Endothelial cell (in vitro differentiated cells): Measurements from ENCODE around the gene NLGN4Y. TPM values are rescaled to one million over a fixed set of nuclear protein-coding genes. Genes with fewer than 3 reads are reported as not detected.
"Not testable (repeated sequence)": the region's sequence is repeated elsewhere in the genome, so short reads cannot be mapped to it uniquely, and the experiment has no call there.

ENCODE experiments used
- DNase-seq: peaks from one replicate; pipeline ENCODE4 v3.0.0; 2021; ENCODE audit warnings: low spot score
- H3K27ac Mint-ChIP-seq: one replicate; pipeline ENCODE4 v1.8.0; 2021; ENCODE audit warnings: mixed read lengths, inconsistent platforms; ENCODE audit not compliant: unreplicated experiment
- H3K27me3 Mint-ChIP-seq: one replicate; pipeline ENCODE4 v1.8.0; 2021; ENCODE audit warnings: mild to moderate bottlenecking, moderate library complexity, mixed read lengths, inconsistent platforms; ENCODE audit not compliant: unreplicated experiment
- H3K36me3 Mint-ChIP-seq: one replicate; pipeline ENCODE4 v1.8.0; 2021; ENCODE audit warnings: mild to moderate bottlenecking, low read depth, mixed read lengths, inconsistent platforms; ENCODE audit not compliant: unreplicated experiment
- H3K4me1 Mint-ChIP-seq: one replicate; pipeline ENCODE4 v1.8.0; 2021; ENCODE audit warnings: mild to moderate bottlenecking, mixed read lengths, inconsistent platforms; ENCODE audit not compliant: unreplicated experiment
- H3K4me3 Mint-ChIP-seq: one replicate; pipeline ENCODE4 v1.8.0; 2021; ENCODE audit warnings: mild to moderate bottlenecking, mixed read lengths, inconsistent platforms; ENCODE audit not compliant: unreplicated experiment
- H3K9me3 Mint-ChIP-seq: one replicate; pipeline ENCODE4 v1.8.0; 2021; ENCODE audit warnings: mixed read lengths, inconsistent platforms; ENCODE audit not compliant: unreplicated experiment
- CTCF ChIP-seq: fragments of 200-600 bp; sonication (generic); IDR thresholded peaks from one replicate; pipeline ENCODE4 v1.5.0; 2021; ENCODE audit warnings: antibody characterized with exemption; ENCODE audit not compliant: unreplicated experiment
- total RNA-seq: library from RNA; stranded (reverse); fragmentation: NEBNext Ultra II Directional; extraction: Animal tissue kit (Norgen Biotek cat#: 25700); gene quantifications from one replicate; pipeline ENCODE4 v1.2.1, GENCODE V29; 2021; ENCODE audit not compliant: unreplicated experiment

The NLGN4Y gene
- total RNA-seq, 1 donor from 2014 or later, result 78.9 TPM

- H3K27ac Mint-ChIP-seq, result no peak overlapping the region
- H3K4me3 Mint-ChIP-seq, result no peak overlapping the region
- no peaks in the 10 kb centered on the region for H3K4me1 Mint-ChIP-seq
- no peaks in the 10 kb centered on the region for H3K9me3 Mint-ChIP-seq
- no peak for DNase-seq
- peaks cover 2% of the 10 kb centered on the region for H3K27me3 Mint-ChIP-seq
- TF ChIP-seq CTCF, result no peak
- H3K36me3 Mint-ChIP-seq, result peaks cover 21% of the 10 kb centered on the region
Observed at GRCh38 chrY:14834103-14835060, 310.1 kb downstream of the NLGN4Y start.

DNA sequence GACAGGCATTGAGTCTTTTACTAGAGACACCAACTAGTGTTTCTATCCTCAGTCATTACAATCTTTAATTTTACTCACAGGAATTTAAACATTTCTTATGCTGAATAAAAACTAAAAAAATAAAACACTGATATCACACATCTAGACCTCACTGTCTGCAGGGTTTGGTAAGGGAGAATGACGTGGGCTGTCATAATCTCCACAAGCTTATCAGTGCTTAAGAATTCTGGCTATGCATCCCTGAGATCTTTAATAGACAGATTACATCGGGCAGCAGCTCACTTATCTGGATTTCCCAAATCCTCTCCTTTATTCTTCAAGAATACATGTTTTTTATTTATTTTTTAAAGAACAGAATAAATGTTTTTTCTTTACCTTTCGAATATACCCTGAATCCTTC, 313.1 kb downstream of the NLGN4Y start:
- Mint-ChIP-seq H3K9me3 (no peaks in the 10 kb centered on the region), H3K4me3 (no peak overlapping the region), H3K36me3 (peaks cover 11% of the 10 kb centered on the region), H3K27ac (no peak overlapping the region), H3K27me3 (peaks cover 2% of the 10 kb centered on the region), H3K4me1 (no peaks in the 10 kb centered on the region)
- TF ChIP-seq CTCF, result no peak
- no peak for DNase-seq

GRCh38 chrY:14850734-14851133, 326.4 kb downstream of the NLGN4Y start:
- Mint-ChIP-seq H3K36me3 (no peaks in the 10 kb centered on the region), H3K27ac (no peak overlapping the region), H3K4me1 (peaks cover 8% of the 10 kb centered on the region), H3K9me3 (no peaks in the 10 kb centered on the region), H3K27me3 (peaks cover 3% of the 10 kb centered on the region), H3K4me3 (no peak overlapping the region)
- no peak for TF ChIP-seq CTCF
- DNase-seq, result no peak

GRCh38 chrY:14860448-14860847, 336.1 kb downstream of the NLGN4Y start:
- TF ChIP-seq CTCF, result no peak
- Mint-ChIP-seq H3K27me3 (no peaks in the 10 kb centered on the region), H3K4me3 (no peak overlapping the region), H3K4me1 (peaks cover 4% of the 10 kb centered on the region), H3K36me3 (no peaks in the 10 kb centered on the region), H3K9me3 (no peaks in the 10 kb centered on the region), H3K27ac (no peak overlapping the region)
- DNase-seq, result no peak

- not testable (repeated sequence) for H3K9me3 Mint-ChIP-seq, DNase-seq, H3K36me3 Mint-ChIP-seq, H3K4me1 Mint-ChIP-seq, H3K27ac Mint-ChIP-seq, H3K27me3 Mint-ChIP-seq, H3K4me3 Mint-ChIP-seq
Observed at GRCh38 chrY:14861033-14861432, 336.7 kb downstream of the NLGN4Y start.
